ENCODE results near the gene ZSWIM6.

The ZSWIM6 gene

DNA sequence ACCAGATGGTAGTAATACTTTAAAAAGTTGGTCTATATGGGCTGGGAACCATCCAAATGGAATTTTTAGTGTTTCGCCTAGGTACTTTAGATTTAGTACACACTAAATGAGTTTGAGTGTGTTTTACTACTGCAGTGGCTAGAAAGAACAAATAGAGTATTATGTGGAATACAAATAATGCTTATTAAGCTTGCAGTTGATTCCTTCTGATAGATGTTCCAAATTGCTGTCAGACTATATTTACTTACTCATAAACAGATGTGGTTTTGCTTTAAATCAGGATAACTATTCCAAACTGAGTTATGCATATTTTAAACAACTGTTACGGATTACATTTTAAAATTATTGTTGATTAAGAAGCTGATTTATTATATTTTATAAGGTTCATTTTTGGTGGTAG, 103.3 kb downstream of the ZSWIM6 start:
- no peak overlapping the region for H3K4me3 ChIP-seq (replicated peaks; ENCODE audit: low read depth, low read length)
- no peaks in the 10 kb centered on the region for H3K36me3 ChIP-seq (ENCODE audit: control insufficient read depth, insufficient read depth, low read length)
- TF ChIP-seq, protein P1, sequence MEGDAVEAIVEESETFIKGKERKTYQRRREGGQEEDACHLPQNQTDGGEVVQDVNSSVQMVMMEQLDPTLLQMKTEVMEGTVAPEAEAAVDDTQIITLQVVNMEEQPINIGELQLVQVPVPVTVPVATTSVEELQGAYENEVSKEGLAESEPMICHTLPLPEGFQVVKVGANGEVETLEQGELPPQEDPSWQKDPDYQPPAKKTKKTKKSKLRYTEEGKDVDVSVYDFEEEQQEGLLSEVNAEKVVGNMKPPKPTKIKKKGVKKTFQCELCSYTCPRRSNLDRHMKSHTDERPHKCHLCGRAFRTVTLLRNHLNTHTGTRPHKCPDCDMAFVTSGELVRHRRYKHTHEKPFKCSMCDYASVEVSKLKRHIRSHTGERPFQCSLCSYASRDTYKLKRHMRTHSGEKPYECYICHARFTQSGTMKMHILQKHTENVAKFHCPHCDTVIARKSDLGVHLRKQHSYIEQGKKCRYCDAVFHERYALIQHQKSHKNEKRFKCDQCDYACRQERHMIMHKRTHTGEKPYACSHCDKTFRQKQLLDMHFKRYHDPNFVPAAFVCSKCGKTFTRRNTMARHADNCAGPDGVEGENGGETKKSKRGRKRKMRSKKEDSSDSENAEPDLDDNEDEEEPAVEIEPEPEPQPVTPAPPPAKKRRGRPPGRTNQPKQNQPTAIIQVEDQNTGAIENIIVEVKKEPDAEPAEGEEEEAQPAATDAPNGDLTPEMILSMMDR (IDR thresholded peaks at IDR 0.05; ENCODE audit: insufficient read depth, low read length, poor library complexity, severe bottlenecking) = no peak
- DNase-seq (ENCODE audit: extremely low read depth, insufficient read length) = no peak
- H3K27me3 ChIP-seq (replicated peaks; ENCODE audit: control insufficient read depth, insufficient read depth, low read length) = no peaks in the 10 kb centered on the region

DNA sequence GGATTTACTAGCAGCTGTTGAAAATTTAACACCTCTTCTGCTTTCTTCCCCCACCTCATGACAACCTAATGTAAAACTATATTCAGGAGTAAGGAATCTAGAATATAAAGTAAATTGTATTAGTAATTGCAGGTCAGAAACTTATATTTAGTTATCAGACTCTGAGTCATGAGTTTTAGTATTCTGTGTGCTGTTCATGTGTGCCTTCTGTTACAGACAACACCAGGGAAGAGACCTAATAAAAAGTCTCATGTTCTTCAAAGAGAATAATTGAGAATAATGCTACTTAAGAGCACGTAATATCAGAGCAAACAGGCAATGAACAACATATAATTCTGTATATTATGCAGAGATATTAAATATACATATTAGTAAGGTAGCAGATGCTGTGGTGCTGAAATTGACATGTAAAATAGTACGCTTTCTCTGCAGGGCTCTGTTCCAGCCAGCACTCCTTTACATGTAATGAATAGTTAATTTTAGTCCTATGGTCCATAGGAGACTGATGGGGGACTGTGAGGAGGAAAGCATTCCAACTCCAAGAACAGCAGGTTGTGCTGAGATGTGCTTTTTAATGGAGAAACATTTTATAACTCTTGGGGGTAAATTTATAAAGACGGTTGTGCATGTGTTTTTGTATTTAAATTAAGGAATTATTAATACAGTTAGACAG, 106.4 kb downstream of the ZSWIM6 start:
- no peak for DNase-seq (ENCODE audit: extremely low read depth, insufficient read length)
- no peaks in the 10 kb centered on the region for H3K27me3 ChIP-seq (replicated peaks; ENCODE audit: control insufficient read depth, insufficient read depth, low read length)
- TF ChIP-seq, protein P1 (IDR thresholded peaks at IDR 0.05; ENCODE audit: insufficient read depth, low read length, poor library complexity, severe bottlenecking) = no peak
- no peak overlapping the region for H3K4me3 ChIP-seq (replicated peaks; ENCODE audit: low read depth, low read length)
- H3K36me3 ChIP-seq (ENCODE audit: control insufficient read depth, insufficient read depth, low read length) = no peaks in the 10 kb centered on the region

DNA sequence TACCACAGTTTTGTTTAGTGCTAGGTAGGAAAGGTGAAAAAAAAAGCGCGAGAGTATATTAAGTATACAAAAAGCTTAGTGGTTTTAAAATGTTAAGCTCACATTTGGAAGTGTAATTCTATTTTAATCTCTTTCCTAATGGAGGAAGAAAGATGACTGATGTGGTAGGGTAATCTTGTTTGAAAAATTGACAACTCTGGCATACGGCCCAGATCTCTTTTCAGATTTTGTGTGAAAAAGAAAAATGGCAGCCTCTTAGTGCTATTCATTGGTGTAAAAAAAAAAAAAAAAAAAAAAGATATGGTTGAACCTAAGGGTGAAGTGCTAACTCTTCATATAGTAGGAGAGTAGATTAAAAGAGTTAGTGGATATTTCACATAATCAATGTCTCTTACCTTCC, 108.0 kb downstream of the ZSWIM6 start:
- H3K36me3 ChIP-seq (ENCODE audit: control insufficient read depth, insufficient read depth, low read length) = no peaks in the 10 kb centered on the region
- TF ChIP-seq, protein P1 (IDR thresholded peaks at IDR 0.05; ENCODE audit: insufficient read depth, low read length, poor library complexity, severe bottlenecking) = no peak
- no peak overlapping the region for H3K4me3 ChIP-seq (replicated peaks; ENCODE audit: low read depth, low read length)
- H3K27me3 ChIP-seq (replicated peaks; ENCODE audit: control insufficient read depth, insufficient read depth, low read length) = no peaks in the 10 kb centered on the region
- no peak for DNase-seq (ENCODE audit: extremely low read depth, insufficient read length)

DNA sequence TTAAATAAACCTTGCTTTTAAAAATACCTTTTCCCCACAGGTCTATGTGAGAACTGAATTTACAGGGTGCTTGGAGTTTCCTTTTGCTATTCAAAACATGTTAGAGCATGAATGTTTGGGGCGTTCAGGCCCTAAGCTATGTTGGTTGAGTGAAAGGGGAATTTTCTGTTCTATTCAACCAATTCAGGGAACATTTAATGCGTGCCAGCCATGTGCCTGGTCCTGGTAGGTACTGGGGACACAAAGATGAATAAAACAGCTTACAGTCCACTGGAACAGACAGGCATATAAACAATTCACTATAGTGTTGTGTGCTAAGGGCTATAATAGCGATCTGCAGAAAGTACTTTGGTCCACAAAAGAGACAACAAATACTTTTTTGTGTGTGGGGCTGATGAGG, 108.5 kb downstream of the ZSWIM6 start:
- H3K36me3 ChIP-seq (ENCODE audit: control insufficient read depth, insufficient read depth, low read length) = no peaks in the 10 kb centered on the region
- no peak for DNase-seq (ENCODE audit: extremely low read depth, insufficient read length)
- TF ChIP-seq, protein P1 (IDR thresholded peaks at IDR 0.05; ENCODE audit: insufficient read depth, low read length, poor library complexity, severe bottlenecking) = no peak
- no peak overlapping the region for H3K4me3 ChIP-seq (replicated peaks; ENCODE audit: low read depth, low read length)
- H3K27me3 ChIP-seq (replicated peaks; ENCODE audit: control insufficient read depth, insufficient read depth, low read length) = no peaks in the 10 kb centered on the region

DNA sequence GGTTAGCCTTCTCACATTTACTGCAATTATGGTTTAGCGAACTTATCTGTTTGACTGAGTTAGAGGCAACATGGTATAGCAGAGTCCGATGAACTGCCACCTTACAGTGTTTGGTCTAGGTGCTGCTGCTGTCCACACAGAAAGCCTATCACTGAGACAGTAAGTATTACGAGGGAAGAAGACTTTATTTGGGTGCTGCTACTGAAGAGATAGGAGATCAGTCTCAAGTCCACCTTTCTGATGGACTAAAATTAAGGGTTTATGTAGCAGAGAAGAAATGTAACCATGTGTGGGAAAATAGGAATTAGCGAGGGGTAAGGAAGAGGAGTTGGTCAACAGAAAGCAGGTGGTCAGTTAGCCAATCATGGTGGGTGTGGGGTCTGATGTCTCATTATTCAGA, 109.7 kb downstream of the ZSWIM6 start:
- H3K36me3 ChIP-seq (ENCODE audit: control insufficient read depth, insufficient read depth, low read length) = no peaks in the 10 kb centered on the region
- H3K27me3 ChIP-seq (replicated peaks; ENCODE audit: control insufficient read depth, insufficient read depth, low read length) = no peaks in the 10 kb centered on the region
- no peak overlapping the region for H3K4me3 ChIP-seq (replicated peaks; ENCODE audit: low read depth, low read length)
- DNase-seq (ENCODE audit: extremely low read depth, insufficient read length) = no peak
- TF ChIP-seq, protein P1 (IDR thresholded peaks at IDR 0.05; ENCODE audit: insufficient read depth, low read length, poor library complexity, severe bottlenecking) = no peak
